DMS153 treated with DMSO at 0.1 percent for 48 hours (cell line): ENCODE measurements around the gene SLF1.

Experiments
- DNase-seq: peaks from one replicate; lab custom pipeline; 2025; ENCODE audit not compliant: unreplicated experiment; lab: John Stamatoyannopoulos, UW

SLF1 gene

GRCh38 chr5:94707359-94707758 is 88.9 kb downstream of the SLF1 start:
- no peak for DNase-seq

- DNase-seq: no peak
Measured at GRCh38 chr5:94709277-94709676, 90.8 kb downstream of the SLF1 start.

- no peak for DNase-seq
Measured at GRCh38 chr5:94711785-94712184, 93.3 kb downstream of the SLF1 start.

GRCh38 chr5:94715768-94716167 is 97.3 kb downstream of the SLF1 start:
- DNase-seq: no peak

- DNase-seq: no peak
Measured at GRCh38 chr5:94725142-94725541, 106.7 kb downstream of the SLF1 start.

- no peak for DNase-seq
Measured at GRCh38 chr5:94731471-94731870, 113.0 kb downstream of the SLF1 start.

GRCh38 chr5:94736498-94736897 is 118.0 kb downstream of the SLF1 start:
- DNase-seq: no peak

GRCh38 chr5:94740286-94740685 is 121.8 kb downstream of the SLF1 start:
- no peak for DNase-seq

- no peak for DNase-seq
Measured at GRCh38 chr5:94742852-94743251, 124.4 kb downstream of the SLF1 start.

- no peak for DNase-seq
Measured at GRCh38 chr5:94744906-94745305, 126.4 kb downstream of the SLF1 start.

GRCh38 chr5:94745786-94746730 is 127.6 kb downstream of the SLF1 start:
- DNase-seq: no peak

- no peak for DNase-seq
Measured at GRCh38 chr5:94746731-94747124, 128.3 kb downstream of the SLF1 start.
